ENCODE measurements around the gene HS6ST2.

The HS6ST2 gene

DNA sequence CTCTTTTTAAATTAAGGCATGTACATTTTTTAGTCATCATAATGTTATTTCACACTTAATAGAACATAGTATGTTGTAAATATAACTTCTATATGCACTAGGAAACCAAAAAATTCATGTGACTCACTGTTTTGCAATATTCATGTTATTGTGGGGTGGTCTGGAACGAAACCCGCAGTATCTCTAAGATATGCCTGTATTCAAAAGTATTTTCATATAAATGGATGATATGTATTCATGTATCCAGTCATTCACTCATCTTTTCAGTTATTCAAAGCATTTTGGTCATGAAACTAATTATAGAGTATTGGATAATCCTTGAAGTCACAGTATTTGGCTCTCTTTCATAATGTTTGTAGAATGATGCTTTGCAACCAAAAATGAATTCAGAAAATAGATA, 168.1 kb downstream of the HS6ST2 start:
- no peak for DNase-seq (ENCODE audit: low read depth)

DNA sequence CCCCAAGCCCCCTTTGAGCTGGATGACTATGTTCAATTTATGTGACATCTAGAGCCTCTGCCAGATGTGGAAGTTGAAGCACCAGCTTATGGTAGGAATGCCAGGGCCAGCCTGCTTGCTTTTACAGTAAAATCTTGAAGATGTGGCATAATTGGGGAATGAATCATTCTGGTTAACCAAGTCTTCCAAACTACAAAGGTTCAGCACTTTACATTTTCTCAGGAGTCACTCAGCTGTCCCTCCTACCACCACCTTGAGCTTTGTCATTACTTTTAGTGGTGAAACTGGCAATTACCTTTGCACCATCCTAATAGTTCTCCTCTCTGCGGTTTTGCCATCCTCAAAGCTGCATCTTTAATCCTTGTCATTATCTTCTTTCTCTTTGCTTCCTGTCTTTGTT, 172.2 kb downstream of the HS6ST2 start:
- no peak for DNase-seq (ENCODE audit: low read depth)

DNA sequence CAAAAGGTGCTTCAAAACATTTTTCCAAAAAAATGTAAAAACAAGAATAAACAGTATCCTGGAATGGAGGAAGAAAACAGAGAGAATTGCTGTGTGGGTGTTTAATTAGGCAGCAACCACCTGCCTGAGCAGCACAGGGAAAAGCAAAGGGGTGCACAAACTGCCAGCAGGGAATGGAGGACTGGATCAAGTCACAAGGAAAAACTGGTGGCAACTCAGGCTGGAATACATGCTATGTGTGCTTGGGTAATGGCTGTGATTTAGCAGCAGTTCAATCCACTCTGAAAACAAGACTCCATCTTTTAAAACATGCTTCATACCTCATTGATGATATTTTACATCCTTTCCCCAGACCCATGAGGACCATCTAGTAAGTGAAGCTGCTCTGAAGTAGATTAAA, 179.5 kb downstream of the HS6ST2 start:
- DNase-seq (ENCODE audit: low read depth): no peak

DNA sequence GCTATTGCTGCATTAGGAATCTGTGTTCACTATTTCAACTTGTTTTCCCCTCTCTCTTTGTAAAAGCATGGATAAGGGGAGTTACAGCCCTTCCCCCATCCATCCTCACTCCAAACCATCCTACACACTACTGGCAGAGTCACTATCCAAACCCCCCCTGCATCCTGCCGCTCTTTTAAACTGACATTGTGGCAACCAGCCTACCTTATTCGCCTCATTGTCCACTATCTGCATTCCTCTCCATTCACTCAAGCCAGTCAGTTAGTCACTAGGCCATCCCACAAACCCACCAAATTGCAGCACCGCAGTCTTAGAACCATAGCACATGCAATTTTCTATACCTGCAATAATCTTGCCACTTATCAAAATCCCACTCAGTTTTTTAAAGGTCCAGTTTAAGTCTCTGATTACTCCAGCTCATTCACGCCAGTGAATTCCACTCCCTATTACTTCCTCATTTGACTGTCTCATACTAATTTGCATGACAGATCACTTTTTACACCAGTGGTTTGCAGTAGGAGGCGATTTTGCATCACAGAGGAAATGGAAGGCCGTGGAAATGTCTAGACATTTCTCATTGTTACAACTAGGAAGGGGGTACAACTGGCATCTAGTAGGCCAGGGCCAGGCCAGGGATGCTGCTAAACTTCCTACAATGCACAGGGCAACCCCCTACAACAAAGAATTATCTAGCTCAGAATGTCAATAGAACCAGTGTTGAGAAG, 181.8 kb downstream of the HS6ST2 start:
- no peak for DNase-seq (ENCODE audit: low read depth)

DNA sequence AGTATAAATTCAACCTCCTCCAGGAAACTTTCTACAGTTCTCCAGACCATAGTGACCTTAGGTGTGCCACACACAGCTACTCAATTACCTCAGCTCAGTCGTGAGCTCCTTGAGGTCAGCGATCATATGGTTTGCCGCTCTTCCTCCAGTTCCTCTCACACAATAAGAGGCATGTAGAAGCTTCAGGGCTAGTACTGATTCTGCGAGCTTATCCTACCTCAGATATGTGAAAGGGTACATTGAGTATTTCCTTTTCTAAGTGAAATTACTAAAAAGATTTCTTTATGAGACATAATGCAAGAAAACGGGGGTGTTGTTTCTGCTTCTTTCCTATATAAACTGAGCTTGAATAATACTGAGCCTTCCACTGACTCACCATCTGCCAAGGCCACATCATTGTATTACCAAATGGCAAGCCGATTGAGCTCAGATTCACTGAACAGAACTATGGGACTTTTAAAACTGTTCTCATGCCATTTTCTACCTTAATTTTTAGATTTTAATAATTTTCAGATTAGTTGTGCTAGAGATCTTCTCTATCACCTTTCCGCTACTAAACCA, 183.1 kb downstream of the HS6ST2 start:
- DNase-seq (ENCODE audit: low read depth): no peak

DNA sequence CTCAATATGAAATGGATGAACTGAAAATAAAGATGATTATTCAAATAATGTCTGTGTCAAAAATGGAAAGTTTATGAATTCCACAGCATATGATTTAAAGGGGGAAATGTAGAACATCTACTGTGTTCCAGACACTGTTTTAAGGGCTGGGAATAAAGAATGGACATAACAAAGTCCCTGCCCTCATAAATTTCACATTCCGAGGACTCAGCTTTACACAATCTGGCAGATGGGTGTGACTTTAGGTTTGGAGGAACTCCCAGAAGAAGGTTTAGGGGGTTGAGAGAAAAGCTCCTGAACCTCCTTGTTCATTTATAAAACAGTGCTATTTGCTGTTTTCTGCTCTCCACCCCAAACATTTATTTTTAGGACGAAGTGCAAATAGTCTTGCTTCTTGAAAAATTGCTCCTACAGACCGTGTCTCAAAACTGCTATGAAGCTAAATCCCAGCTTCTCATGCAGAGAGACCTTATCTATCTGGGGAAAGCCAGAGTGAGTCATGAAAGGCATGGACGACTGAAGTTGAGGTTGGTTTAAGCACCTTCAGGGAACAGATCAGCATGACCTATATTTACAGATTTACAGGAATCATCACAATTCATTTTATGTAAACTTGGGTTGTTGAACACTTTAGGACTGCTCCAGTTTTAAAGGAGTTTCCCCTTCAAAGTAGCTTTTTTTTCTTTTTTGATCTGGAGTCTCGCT, 184.3 kb downstream of the HS6ST2 start:
- DNase-seq (ENCODE audit: low read depth): no peak

DNA sequence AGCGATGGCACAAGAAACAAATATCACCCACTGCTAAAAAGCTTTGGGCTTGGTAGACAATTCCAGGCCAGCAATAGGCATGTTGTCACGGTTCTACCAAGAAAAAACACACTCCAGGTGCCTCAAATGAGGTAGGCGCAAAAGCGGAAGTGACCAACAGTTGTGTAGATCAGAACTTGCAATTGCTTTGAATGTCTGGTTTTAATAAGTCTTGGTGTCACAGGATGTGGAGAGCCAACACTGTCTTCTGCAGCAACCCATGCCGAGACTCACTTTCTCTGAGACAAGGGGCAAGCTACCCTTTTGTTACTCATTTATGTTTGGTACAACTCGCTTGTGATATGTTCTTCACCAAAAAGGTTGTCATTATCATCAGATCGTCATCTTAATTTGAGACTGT, 188.8 kb downstream of the HS6ST2 start:
- DNase-seq (ENCODE audit: low read depth): no peak

DNA sequence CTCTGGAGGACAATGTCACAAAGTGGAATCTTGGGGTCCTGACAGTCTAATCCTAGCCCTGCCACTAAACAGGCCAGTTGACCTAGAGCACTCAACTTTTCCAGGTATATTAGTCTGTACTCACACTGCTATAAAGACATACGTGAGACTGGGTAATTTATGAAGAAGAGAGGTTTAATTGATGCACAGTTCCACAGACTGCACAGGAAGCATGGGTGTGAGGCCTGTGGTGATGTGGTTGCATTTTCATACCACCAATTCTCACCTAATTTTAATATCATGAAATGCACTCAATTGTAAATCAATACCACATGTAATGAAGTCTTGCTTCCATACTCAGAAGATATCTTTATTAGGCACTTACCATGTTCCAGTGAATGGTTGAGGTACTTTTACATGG, 192.0 kb downstream of the HS6ST2 start:
- DNase-seq (ENCODE audit: low read depth): no peak

DNA sequence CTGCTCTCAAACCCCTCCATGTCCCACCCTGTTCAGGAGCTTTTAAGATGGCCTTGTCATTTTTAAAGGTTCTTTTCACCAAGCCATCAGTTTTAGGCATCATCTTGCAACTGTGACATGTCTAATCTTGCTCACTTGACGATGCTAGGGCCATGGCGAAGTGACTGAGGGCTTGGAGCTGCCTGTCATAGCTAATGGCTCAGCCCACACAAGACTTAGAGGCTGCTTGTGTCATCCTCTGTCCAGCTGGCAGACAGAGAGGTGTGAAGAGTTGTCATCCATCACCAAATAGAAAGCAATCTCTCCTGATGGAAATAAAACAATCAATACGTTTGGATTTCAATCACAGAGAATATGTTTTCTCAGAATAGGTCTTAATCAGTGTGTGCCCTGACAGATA, 194.9 kb downstream of the HS6ST2 start:
- no peak for DNase-seq (ENCODE audit: low read depth)

DNA sequence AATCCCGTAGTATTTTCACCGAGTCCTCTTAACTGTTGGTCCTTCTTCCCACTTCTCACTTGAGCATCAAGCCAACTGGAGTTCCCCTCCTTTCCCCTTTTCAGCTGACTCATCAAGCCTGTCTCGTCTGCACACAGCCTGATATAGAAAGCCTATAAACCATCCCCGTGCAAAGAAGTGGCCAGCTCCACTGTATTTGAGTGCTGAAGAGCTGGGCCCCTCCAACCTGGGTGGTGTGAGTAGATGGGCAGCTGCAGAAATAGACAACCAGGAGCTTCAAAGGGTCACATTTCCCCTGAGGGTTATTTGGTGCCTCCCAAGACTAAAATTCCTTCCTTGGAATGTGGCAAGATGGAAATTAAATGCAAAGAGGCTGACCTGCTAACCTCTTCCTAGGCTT, 199.7 kb downstream of the HS6ST2 start:
- no peak for DNase-seq (ENCODE audit: low read depth)

DNA sequence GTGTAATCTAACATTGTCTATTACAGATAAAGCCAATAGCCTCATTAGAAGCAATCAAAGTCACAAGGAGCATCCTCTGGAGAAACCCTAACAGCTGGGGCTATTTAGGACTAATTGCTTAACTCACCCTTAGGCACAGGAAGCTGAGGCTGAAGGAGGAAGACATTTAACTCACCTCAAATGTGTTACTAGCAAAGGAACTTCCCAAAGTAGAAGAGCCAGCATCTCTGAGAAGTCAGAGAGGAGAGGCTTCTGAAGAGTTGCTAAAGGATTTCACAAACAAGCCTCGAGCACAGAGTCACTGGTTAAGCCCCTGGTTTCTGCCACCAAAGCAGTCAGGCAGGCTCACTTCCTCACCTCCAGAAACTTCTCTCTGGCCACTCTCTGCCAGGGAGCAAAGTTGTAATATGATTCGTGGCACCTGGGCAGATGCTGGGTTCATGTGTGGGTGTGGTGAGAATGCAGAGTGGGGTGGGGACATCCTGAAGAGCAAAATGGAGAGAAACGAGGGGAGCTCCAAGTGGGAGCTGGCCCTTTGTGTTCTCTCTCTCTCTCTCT, 201.3 kb downstream of the HS6ST2 start:
- DNase-seq (ENCODE audit: low read depth): no peak

DNA sequence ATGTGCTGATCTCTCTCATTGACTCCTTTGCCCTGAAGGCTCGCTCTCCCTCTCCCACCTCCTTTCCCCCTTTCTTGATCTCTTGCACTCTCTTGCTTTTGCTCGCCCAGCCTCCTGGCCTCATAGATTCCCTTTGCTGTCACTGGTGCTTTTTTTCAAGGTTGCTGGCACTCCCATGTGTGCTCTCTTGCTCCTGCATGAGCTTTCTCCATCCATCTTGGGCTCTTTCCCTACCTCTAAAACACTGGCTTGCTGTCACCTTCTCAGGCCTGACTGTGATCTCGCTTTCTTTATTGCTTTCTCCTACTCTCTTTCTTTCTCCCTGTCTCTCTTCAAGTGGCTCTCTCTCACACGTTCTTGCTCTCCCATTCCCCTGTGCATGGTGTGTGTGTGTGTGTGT, 202.0 kb downstream of the HS6ST2 start:
- DNase-seq (ENCODE audit: low read depth): no peak

DNA sequence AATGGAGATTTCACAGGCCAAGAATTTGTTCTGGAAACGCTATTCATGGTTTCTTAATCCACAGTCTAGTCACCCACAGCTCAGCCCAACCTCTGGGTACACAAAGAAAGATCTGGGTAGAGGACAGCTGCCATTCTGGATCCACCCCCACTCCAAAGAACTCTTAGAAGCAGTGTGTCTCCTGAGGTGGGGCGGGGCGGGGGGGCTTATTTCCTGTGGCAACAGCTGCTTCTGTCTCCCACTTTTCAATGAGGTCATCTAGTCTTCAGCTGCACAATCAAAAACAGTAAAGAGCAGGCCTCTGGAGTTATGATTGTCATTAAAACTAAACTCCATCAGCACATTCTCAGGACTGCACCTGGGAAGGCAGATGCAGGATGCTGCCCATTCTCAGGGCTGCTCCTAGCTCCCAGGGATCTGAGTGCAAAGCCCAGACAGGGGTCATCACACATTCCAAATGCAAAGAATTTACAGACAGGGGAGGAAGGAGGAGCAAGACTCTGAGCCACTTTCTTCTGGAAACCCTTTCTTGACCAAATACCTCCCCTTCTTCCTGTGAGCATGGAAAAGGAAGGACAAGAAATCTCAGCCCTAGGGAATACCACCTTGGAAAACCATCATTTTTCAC, 207.3 kb downstream of the HS6ST2 start:
- DNase-seq (ENCODE audit: low read depth): no peak

DNA sequence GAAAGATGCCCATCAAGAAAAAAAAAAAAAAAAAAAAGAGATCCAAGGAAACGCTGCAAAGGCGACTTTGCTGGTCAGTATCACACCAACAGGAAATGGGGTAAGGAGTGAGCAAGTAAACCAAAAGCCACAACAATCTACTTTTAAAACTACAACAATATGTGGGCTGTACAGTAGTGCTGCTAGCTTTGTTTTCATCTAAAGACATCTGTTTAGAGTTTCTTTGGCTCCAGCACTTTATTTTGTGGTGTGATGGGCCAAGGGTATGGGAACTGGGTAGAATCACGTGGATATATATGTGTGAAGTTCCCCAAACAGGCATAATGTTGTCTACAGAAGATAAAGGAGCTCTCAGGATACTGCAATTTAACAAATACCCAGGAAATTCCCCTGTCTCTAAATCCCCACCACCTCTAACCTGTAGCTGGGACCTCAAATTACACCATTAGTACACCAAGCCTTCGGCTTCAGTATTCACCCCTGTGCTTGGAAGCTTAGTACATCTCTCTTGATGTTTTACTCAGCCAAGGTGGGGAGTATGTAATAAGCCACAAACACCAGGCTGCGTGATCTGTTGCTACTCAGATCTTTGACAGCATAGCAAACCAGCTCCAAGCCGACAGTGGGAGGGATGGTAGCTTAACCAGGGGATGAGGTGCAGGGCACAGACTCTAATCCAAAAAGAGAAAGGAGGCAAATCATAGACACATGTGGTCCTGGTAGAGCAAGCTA, 207.9 kb downstream of the HS6ST2 start:
- no peak for DNase-seq (ENCODE audit: low read depth)

DNA sequence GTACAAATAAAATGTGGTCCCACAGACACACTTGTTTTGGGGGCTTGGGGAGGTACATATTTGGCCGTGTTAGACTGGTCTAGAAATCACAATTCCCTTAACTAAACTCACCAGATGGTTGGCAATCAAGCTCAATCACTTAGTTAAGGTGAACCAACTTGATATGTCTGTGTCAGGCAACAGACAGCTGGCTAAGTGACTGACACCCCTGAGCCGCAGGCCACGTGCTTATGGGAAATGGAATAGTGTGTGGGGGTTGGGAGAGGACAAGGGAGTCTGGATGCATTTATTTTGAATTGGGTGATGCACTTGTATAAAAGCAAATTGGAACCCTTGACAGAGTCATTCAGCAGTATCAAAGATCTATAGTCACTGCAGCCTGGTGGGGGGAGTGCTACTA, 209.0 kb downstream of the HS6ST2 start:
- no peak for DNase-seq (ENCODE audit: low read depth)

DNA sequence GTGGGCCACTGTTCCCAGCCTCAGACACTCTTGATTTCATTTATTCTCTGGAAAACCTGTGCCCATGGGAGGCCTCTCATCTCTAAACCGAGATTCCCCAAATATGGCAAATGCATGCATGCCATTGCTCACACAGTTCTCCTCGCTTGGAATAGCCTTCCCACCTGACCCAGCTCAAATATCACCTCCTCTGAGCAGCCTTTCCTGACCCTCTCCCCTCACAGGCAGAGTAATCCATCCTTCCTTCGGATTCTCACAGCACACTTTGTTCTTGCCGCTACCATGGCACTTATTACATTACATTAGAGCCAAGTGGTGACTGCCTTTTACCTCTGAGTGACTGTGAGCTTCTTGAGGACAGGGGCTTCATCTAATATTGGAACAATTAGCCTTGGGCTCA, 209.5 kb downstream of the HS6ST2 start:
- DNase-seq (ENCODE audit: low read depth): no peak

DNA sequence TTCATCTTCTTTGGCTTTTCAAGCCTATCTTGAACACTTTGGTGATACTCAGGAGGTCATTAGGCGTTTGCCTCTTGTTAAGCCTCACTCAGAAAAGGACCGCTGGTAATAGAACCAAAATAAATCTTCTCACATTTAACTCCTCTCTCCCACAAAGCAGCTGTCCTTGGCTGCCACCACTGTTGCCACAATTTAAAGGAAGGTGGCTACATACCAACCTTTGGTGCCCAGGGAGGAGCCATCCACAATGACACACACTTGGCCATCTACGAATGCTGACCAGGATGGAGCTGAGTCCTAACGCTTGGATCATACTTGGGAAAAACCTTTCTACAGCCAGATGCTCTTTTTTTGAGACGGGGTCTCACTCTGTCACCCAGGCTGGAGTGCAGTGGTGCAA, 210.2 kb downstream of the HS6ST2 start:
- DNase-seq (ENCODE audit: low read depth): no peak

DNA sequence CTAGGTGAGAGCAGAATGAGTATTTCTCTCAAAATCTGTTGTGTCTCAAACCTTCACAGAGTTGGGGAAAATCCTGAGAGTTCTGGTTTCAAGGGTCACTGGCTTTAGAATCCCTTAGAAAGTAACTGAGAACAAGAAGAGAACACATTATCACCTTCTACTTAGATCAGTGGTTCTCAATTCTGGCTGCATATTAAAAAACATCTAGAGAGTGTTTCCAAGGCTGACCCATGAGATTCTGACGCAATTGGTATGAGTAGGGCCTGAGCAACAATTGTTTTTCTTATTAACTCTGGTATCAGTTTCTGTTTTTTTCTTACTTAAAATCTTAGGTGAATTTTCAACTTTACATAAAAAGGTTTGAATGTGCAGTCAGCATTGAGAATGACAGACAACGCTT, 212.8 kb downstream of the HS6ST2 start:
- DNase-seq (ENCODE audit: low read depth): no peak

DNA sequence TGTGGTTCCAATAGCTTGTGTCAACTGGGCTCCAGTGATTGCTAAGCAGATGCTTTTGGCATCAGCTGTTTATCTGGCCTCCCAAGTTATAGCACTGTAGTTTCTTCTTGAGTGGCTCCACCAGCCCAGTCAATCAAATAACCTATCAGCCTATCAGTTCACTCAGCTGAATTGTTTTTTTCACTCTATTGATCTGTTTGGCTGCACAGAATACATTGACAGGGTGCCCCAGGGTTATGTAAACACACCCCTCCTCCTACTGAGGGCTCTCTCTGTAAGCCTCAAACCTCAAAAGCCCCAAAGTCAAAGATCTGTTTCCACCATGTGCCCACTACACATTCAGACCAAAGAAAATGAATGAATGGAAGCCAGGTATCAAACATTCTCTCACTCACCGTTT, 214.0 kb downstream of the HS6ST2 start:
- no peak for DNase-seq (ENCODE audit: low read depth)

DNA sequence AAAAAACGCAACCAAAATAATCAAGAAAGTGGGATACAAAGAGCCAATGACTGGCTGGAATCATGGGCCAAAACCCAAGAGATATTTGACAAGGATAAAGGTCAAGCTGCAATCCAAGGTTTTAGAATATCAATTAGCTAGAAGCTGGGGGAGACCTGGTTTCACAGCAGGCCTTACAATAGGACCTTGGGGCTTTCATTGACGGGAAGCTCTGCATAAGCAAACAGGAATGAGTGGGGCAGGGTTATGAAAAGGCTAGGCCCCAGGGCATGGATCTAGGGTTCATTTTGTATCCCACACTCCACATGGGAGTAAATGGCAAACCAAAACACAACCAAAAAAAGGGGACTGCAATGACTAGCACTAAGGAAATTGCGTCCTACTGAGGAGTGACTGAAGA, 215.3 kb downstream of the HS6ST2 start:
- DNase-seq (ENCODE audit: low read depth): no peak

DNA sequence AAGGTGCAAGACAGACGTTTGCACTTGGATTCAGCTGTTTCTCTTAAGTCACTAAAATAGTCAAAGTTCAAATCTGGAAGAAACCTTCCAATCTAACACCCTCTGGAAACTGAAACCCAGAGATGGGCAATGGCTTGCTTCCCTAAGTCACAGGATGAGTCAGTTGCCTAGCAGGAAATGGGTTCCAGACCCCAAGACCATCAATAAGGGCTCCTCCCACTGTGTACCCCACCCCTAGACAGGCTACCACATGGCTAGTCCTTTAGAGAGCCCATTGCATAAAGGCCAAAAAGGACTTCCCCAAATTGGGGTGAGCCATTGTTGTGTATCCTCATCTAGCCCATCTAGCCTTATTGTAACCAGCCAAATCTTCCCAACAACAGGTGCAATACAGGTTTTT, 216.2 kb downstream of the HS6ST2 start:
- DNase-seq (ENCODE audit: low read depth): no peak

DNA sequence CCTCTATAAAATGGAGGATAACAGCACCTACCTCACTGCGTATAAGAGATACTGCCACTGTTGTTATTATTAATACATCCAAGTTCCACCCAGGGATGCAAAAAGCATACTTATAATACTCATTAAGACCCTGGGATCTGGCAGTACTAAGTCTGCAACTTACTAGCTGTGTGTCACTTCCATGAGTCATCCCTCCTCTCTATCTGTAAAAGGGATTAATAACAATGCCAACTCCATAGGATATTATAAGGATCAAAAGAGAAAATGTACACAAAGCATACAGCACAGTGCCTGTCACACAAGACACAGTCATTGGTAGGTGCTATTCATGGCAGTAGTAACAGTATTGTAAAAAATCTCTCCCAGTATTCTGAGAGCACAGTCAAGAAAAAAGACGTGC, 216.7 kb downstream of the HS6ST2 start:
- no peak for DNase-seq (ENCODE audit: low read depth)

All from stimulated activated CD8-positive, alpha-beta memory T cell treated with anti-CD3 and anti-CD28 coated beads, Interleukin-4, amount 100 ng/mL, for 24 hours (primary cell).